GM23248 (cell line): ENCODE results near the gene TXNRD2. TPM values are rescaled to one million over a fixed set of nuclear protein-coding genes. Genes with fewer than 3 reads are reported as not detected.

ENCODE experiments used
- DNase-seq: peaks from one replicate; pipeline ENCODE4 v3.0.0-alpha.2; 2015
- H2AFZ ChIP-seq: fragments of 200-600 bp; sonication (generic); 2 replicates; pipeline ENCODE4 v1.6.1; 2016; ENCODE audit warnings: antibody characterized with exemption
- H3F3A ChIP-seq: fragments of 200-600 bp; sonication (generic); 2 replicates; pipeline ENCODE4 v1.6.1; 2016; ENCODE audit warnings: mild to moderate bottlenecking, antibody characterized with exemption, mixed run types; ENCODE audit not compliant: insufficient read depth
- H3K27ac ChIP-seq: fragments of 200-600 bp; sonication (generic); 2 replicates; pipeline ENCODE4 v1.5.1; 2016; ENCODE audit warnings: mild to moderate bottlenecking
- H3K27me3 ChIP-seq: fragments of 200-600 bp; sonication (generic); replicated peaks from 2 replicates; pipeline ENCODE4 v1.6.1; 2016; ENCODE audit warnings: mild to moderate bottlenecking; ENCODE audit not compliant: insufficient read depth
- H3K36me3 ChIP-seq: fragments of 200-600 bp; sonication (generic); 2 replicates; pipeline ENCODE4 v1.6.1; 2016; ENCODE audit warnings: low read depth, mild to moderate bottlenecking
- H3K4me1 ChIP-seq: fragments of 200-600 bp; sonication (generic); 2 replicates; pipeline ENCODE4 v1.6.1; 2016; ENCODE audit warnings: mild to moderate bottlenecking; ENCODE audit not compliant: insufficient read depth
- H3K4me2 ChIP-seq: fragments of 200-600 bp; sonication (generic); one replicate; pipeline ENCODE4 v1.6.1; 2016; ENCODE audit warnings: mild to moderate bottlenecking; ENCODE audit not compliant: unreplicated experiment
- H3K4me3 ChIP-seq: fragments of 200-600 bp; sonication (generic); 2 replicates; pipeline ENCODE4 v1.5.1; 2016; ENCODE audit warnings: mild to moderate bottlenecking
- H3K79me2 ChIP-seq: fragments of 200-600 bp; sonication (generic); 2 replicates; pipeline ENCODE4 v1.6.1; 2016; ENCODE audit warnings: mild to moderate bottlenecking; ENCODE audit not compliant: insufficient read depth
- H3K9ac ChIP-seq: fragments of 200-600 bp; sonication (generic); 2 replicates; pipeline ENCODE4 v1.6.1; 2016; ENCODE audit warnings: mild to moderate bottlenecking
- H3K9me2 ChIP-seq: fragments of 200-600 bp; sonication (generic); 2 replicates; pipeline ENCODE4 v1.6.1; 2016; ENCODE audit warnings: mixed run types, mild to moderate bottlenecking, moderate library complexity; ENCODE audit not compliant: insufficient read depth
- H3K9me3 ChIP-seq: fragments of 200-600 bp; sonication (generic); one replicate; pipeline ENCODE4 v1.6.1; 2017; ENCODE audit warnings: low read depth
- H4K20me1 ChIP-seq: fragments of 200-600 bp; sonication (generic); 2 replicates; pipeline ENCODE4 v1.6.0; 2016; ENCODE audit not compliant: insufficient read depth
- EZH2 ChIP-seq: fragments of 200-600 bp; sonication (generic); IDR thresholded peaks from 2 replicates; pipeline ENCODE4 v1.6.1; 2018; ENCODE audit warnings: antibody characterized with exemption, mild to moderate bottlenecking; ENCODE audit not compliant: insufficient read depth, poor library complexity, severe bottlenecking
- EZH2phosphoT487 ChIP-seq: fragments of 200-600 bp; sonication (generic); IDR thresholded peaks from 2 replicates; pipeline ENCODE4 v1.6.1; 2018; ENCODE audit warnings: antibody characterized with exemption, moderate library complexity, mild to moderate bottlenecking, low read depth; ENCODE audit not compliant: insufficient read depth
- WGBS, 2 experiments: methylation state at CpG; one replicate each; pipeline ENCODE4 v1.1.6; 2015 to 2017; ENCODE audit warnings: low lambda C conversion rate in 2 of 2, low coverage in 1 of 2; ENCODE audit errors: missing lambda C conversion rate in 2 of 2; 5-methylcytosine and 5-hydroxymethylcytosine counted together
- in situ Hi-C: fragments of 300-500 bp; cut with MboI; formaldehyde crosslinking; loops from 2 replicates; pipeline ENCODE4 v1.15.0; 2020
- polyA plus RNA-seq: library from polyadenylated mRNA; unstranded; fragments of >200 nt; fragmentation: Nextera tagmentation; extraction: Ambion mirVana; gene quantifications from 2 replicates; pipeline ENCODE4 v1.2.1, GENCODE V29; 2016
- total RNA-seq: library from RNA; depleted of rRNA; stranded (reverse); fragments of >200 nt; shearing (Covaris generic); gene quantifications from 2 replicates; pipeline ENCODE4 v1.2.3, GENCODE V29; 2014

TXNRD2 gene
- total and polyA plus RNA-seq, 2 experiments from 2014 or later = 20.1 to 24.8 TPM

DNA sequence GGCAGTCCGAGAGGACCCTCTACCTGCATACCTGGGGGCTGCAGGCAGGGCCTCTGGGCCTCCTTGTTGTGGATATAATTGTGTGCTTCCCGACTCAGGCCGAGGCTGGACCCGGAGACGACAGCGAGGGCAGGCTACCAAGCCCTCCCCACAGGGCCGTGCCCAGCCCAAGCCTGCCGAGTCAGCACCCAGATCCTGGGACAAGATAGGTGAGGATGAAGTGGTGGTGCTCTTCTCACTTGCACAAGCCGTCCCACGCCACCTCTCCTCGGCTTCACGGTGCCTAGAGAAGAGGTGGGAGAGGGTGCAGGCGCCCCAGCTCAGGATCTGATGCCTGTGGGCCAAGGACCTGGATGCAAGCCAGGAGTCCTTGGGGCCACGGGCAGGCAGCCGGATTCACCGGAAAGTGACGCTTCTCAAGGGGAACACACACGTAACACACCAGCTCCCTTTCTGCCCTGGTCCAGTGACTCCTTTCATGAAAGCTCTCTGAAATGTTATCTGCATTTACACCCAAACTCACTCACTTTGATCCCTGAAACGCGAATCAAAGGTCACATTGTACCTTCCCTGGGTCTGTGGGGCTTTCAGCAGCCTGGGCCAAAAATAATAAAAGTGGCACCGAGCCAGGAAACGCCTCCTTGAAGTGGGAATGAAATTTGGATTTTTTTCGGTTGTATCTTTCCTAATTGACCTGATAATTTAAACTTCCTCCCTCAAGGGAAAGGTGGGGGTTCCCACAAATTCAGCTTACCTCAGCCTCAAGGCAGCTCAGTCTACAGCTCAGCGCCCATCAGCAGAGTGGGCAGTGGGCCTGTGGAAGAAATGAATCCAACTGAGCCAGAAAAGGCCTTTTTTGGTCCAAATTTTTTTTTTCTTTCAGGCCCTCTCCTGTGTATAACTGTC lies 85.9 kb downstream of the TXNRD2 start:
- Histone ChIP-seq H3K27me3 (no peaks in the 10 kb centered on the region), H2AFZ (peak overlapping the region; percentile 76), H3K4me3 (peak overlapping the region; percentile 99), H3F3A (peaks cover 11% of the 10 kb centered on the region), H4K20me1 (no peaks in the 10 kb centered on the region), H3K9ac (peak overlapping the region; percentile 93), H3K79me2 (peaks cover 61% of the 10 kb centered on the region), H3K4me2 (peak overlapping the region; percentile 85), H3K9me2 (no peaks in the 10 kb centered on the region), H3K27ac (peak overlapping the region; percentile 91), H3K36me3 (no peaks in the 10 kb centered on the region), H3K9me3 (no peaks in the 10 kb centered on the region), H3K4me1 (peaks cover 19% of the 10 kb centered on the region)
- in situ Hi-C loops = no loop called here
- no peak for TF ChIP-seq EZH2
- TF ChIP-seq EZH2phosphoT487 = no peak
- peak; percentile 81 for DNase-seq
- 12% methylated on average over 21 to 23 of the region's 24 CpGs for WGBS, 2 experiments

- H3K27me3 ChIP-seq = no peaks in the 10 kb centered on the region
- peaks cover 11% of the 10 kb centered on the region for H3F3A ChIP-seq
- H3K9me2 ChIP-seq = no peaks in the 10 kb centered on the region
- peak; percentile 100 for DNase-seq
- peak within 1 kb of the TSS; percentile 99 for H3K4me3 ChIP-seq
- H3K4me1 ChIP-seq = peaks cover 19% of the 10 kb centered on the region
- peak within 1 kb of the TSS; percentile 93 for H3K9ac ChIP-seq
- H3K36me3 ChIP-seq = no peaks in the 10 kb centered on the region
- no peaks in the 10 kb centered on the region for H3K9me3 ChIP-seq
- peaks cover 69% of the 10 kb centered on the region for H3K79me2 ChIP-seq
- no peak for TF ChIP-seq EZH2phosphoT487
- no peak for TF ChIP-seq EZH2
- peak within 1 kb of the TSS; percentile 76 for H2AFZ ChIP-seq
- peak within 1 kb of the TSS; percentile 89 for H3K4me2 ChIP-seq
- no peaks in the 10 kb centered on the region for H4K20me1 ChIP-seq
- WGBS, 2 experiments = 1% methylated on average over 30 to 79 of the region's 81 CpGs
- H3K27ac ChIP-seq = peak within 1 kb of the TSS; percentile 91
- in situ Hi-C loops = no loop called here
Measured at GRCh38 chr22:19854778-19855503, 86.7 kb downstream of the TXNRD2 start, which contains the start of the genes GNB1L and RTL10. GNB1L (minus strand) TSS chr22:19854874; CDS start chr22:19821355, 33,519 bp downstream. RTL10 (minus strand) TSS chr22:19854874; CDS start chr22:19852261, 2,613 bp downstream.

GRCh38 chr22:19853879-19854777 lies 87.5 kb downstream of the TXNRD2 start:
- peak; percentile 31 for DNase-seq
- Histone ChIP-seq H3F3A (peaks cover 15% of the 10 kb centered on the region), H4K20me1 (no peaks in the 10 kb centered on the region), H3K27ac (peak overlapping the region; percentile 64), H3K79me2 (peaks cover 77% of the 10 kb centered on the region), H3K9ac (peak overlapping the region; percentile 93), H3K4me2 (peak overlapping the region; percentile 89), H3K4me3 (peak overlapping the region; percentile 99), H3K9me3 (no peaks in the 10 kb centered on the region), H3K27me3 (no peaks in the 10 kb centered on the region), H3K4me1 (peaks cover 23% of the 10 kb centered on the region), H3K9me2 (no peaks in the 10 kb centered on the region), H2AFZ (peak overlapping the region; percentile 73), H3K36me3 (no peaks in the 10 kb centered on the region)
- 2 to 4% methylated on average over 38 to 41 of the region's 49 CpGs for WGBS, 2 experiments
- TF ChIP-seq EZH2phosphoT487 = no peak
- in situ Hi-C loops = no loop called here
